ENCODE data around the gene MACROD1.

The MACROD1 gene

GRCh38 chr11:64130618-64131017, 35.3 kb downstream of the MACROD1 start:
- DNase-seq (ENCODE audit: low read depth), result no peak

GRCh38 chr11:64129403-64129802, 36.5 kb downstream of the MACROD1 start:
- DNase-seq (ENCODE audit: low read depth), result no peak

- no peak for DNase-seq (ENCODE audit: low read depth)
Observed at GRCh38 chr11:64128255-64129006, 37.5 kb downstream of the MACROD1 start.

- no peak for DNase-seq (ENCODE audit: low read depth)
Observed at GRCh38 chr11:64127267-64128072, 38.4 kb downstream of the MACROD1 start.

- no peak for DNase-seq (ENCODE audit: low read depth)
Observed at GRCh38 chr11:64126796-64127195, 39.1 kb downstream of the MACROD1 start.

- DNase-seq (ENCODE audit: low read depth), result no peak
Observed at GRCh38 chr11:64126371-64126770, 39.5 kb downstream of the MACROD1 start.

- DNase-seq (ENCODE audit: low read depth), result no peak
Observed at GRCh38 chr11:64125676-64126075, 40.2 kb downstream of the MACROD1 start.

GRCh38 chr11:64124147-64124546, 41.8 kb downstream of the MACROD1 start:
- no peak for DNase-seq (ENCODE audit: low read depth)

- DNase-seq (ENCODE audit: low read depth), result no peak
Observed at GRCh38 chr11:64123679-64124078, 42.2 kb downstream of the MACROD1 start.

- DNase-seq (ENCODE audit: low read depth), result no peak
Observed at GRCh38 chr11:64122411-64123410, 43.2 kb downstream of the MACROD1 start.

- DNase-seq (ENCODE audit: low read depth), result no peak
Observed at GRCh38 chr11:64121663-64122410, 44.1 kb downstream of the MACROD1 start.

GRCh38 chr11:64120951-64121569, 44.9 kb downstream of the MACROD1 start:
- no peak for DNase-seq (ENCODE audit: low read depth)

GRCh38 chr11:64119700-64120099, 46.2 kb downstream of the MACROD1 start:
- DNase-seq (ENCODE audit: low read depth), result no peak

GRCh38 chr11:64118876-64119665, 46.8 kb downstream of the MACROD1 start:
- no peak for DNase-seq (ENCODE audit: low read depth)

GRCh38 chr11:64117763-64118459, 48.0 kb downstream of the MACROD1 start:
- no peak for DNase-seq (ENCODE audit: low read depth)

- DNase-seq (ENCODE audit: low read depth), result no peak
Observed at GRCh38 chr11:64115531-64116522, 50.1 kb downstream of the MACROD1 start.

- DNase-seq (ENCODE audit: low read depth), result no peak
Observed at GRCh38 chr11:64114231-64114630, 51.7 kb downstream of the MACROD1 start.

- no peak for DNase-seq (ENCODE audit: low read depth)
Observed at GRCh38 chr11:64113462-64113780, 52.5 kb downstream of the MACROD1 start.

Data from stimulated activated CD8-positive, alpha-beta memory T cell treated with anti-CD3 and anti-CD28 coated beads, Interleukin-15, amount 100 ng/mL, for 24 hours (primary cell).